Heart right ventricle (tissue), 16 donors: ENCODE measurements around the gene MYO1E. TPM values are rescaled to one million over a fixed set of nuclear protein-coding genes. Genes with fewer than 3 reads are reported as not detected.
A peak's percentile ranks its signal among the peaks of the same experiment; 100 is the strongest.
"Not testable (repeated sequence)": the region's sequence is repeated elsewhere in the genome, so short reads cannot be mapped to it uniquely, and the experiment has no call there.

Experiments used
- ATAC-seq, 8 donors: fragments of 200-7000 bp; cut with Tn5 transposase; one replicate each; pipeline ENCODE4 v1.9.1; 2020; ENCODE audit warnings: mild to moderate bottlenecking in 8 of 8, moderate library complexity in 8 of 8, moderate number of reproducible peaks in 1 of 8
- DNase-seq, 2 donors: peaks; one replicate each; pipeline ENCODE4 v3.0.0-alpha.2; 2020
- H3K27ac ChIP-seq, 10 donors: fragments of 200-600 bp; sonication (generic) in 2 of 10; one replicate each; pipeline versions ENCODE4 v1.5.0 to v1.8.0; 2020 to 2022; ENCODE audit warnings: mild to moderate bottlenecking in 3 of 10
- H3K27me3 ChIP-seq, 7 donors: fragments of 200-600 bp; one replicate each; pipeline ENCODE4 v1.8.0; 2021 to 2022; ENCODE audit warnings: mild to moderate bottlenecking in 2 of 7
- H3K36me3 ChIP-seq, 9 donors: fragments of 200-600 bp; sonication (generic) in 1 of 9; one replicate each; pipeline versions ENCODE4 v1.5.0 to v1.8.0; 2020 to 2022; ENCODE audit warnings: mild to moderate bottlenecking in 2 of 9
- H3K4me1 ChIP-seq, 9 donors: fragments of 200-600 bp; sonication (generic) in 1 of 9; one replicate each; pipeline versions ENCODE4 v1.5.0 to v1.8.0; 2020 to 2022; ENCODE audit warnings: mild to moderate bottlenecking in 4 of 9
- H3K4me3 ChIP-seq, 10 donors: fragments of 200-600 bp; sonication (generic) in 2 of 10; one replicate each; pipeline versions ENCODE4 v1.5.0 to v1.8.0; 2020 to 2022; ENCODE audit warnings: mild to moderate bottlenecking in 7 of 10, moderate library complexity in 2 of 10
- H3K9me3 ChIP-seq, 11 donors: fragments of 200-600 bp in 10 of 11; sonication (generic) in 2 of 11; one replicate each; pipeline versions ENCODE4 v1.5.0 to v1.8.0; 2013 to 2022; ENCODE audit warnings: mild to moderate bottlenecking in 2 of 11, control low read depth in 1 of 11, moderate library complexity in 1 of 11
- CTCF ChIP-seq, 9 donors: fragments of 200-600 bp; sonication (generic) in 2 of 9; IDR thresholded peaks; one replicate each; pipeline versions ENCODE4 v1.5.0 to v1.8.0; 2021 to 2022; ENCODE audit warnings: antibody characterized with exemption in 9 of 9, mild to moderate bottlenecking in 5 of 9, moderate library complexity in 1 of 9
- WGBS, 2 donors: extraction: QIAGEN DNeasy Blood & Tissue Kit; methylation state at CpG; one replicate each; pipeline ENCODE4 v1.1.7; 2013; ENCODE audit warnings: inconsistent platforms in 1 of 2; 5-methylcytosine and 5-hydroxymethylcytosine counted together
- intact Hi-C, 10 donors: fragments of 100-400 bp; cut with DNase I; formaldehyde crosslinking; loops; one replicate each; pipeline versions ENCODE4 v1.11.1 to v1.14.2; 2022
- polyA plus RNA-seq, 2 donors: library from polyadenylated mRNA; stranded (reverse); fragments of 200-250 nt; gene quantifications; one replicate each; pipeline ENCODE4 v1.2.3, GENCODE V29; 2013
- total RNA-seq, 10 donors: library from RNA; stranded (reverse); fragmentation: NEBNext Ultra II Directional in 3 of 10; extraction: Animal tissue kit (Norgen Biotek cat#: 25700) in 3 of 10; gene quantifications; one replicate each; pipeline versions ENCODE4 v1.2.1 to v1.2.4, GENCODE V29; 2021 to 2023
- donor health status: Arrhythmogenic right ventricular cardiomyopathy.
- donor health status: ischemic (EF 13 %, LVEDD 7.1; RV severe dilation, severe dysfunction).
- donor health status: healthy with polysubstance abuse.
- donor health status: DM: no; HTN: yes; CAD: no.
- donor health status: DM: no; HTN: no; CAD: no.
- donor health status: ischemic (EF 25% LVEDD 6.9; RV normal size, moderate dysfunction).
- donor health status: ischemic (EF 25% LVEDD 5.7; RV mildly dilated, moderate dysfunction).
- donor health status: healthy.
- donor health status: DM: yes; HTN: yes; CAD: no.
- donor health status: Ischemic cardiomyopathy.
- donor health status: ischemic (EF 35%, LVEDD 5.7; RV mildly dilated, moderate dysfunction).
- donor health status: nonischemic (EF 11% LVEDD 7.7; RV severe dilation, severe dysfunction).
- donor health status: DM: yes; HTN: yes; CAD: no.
- donor health status: PGD.
- donor health status: ischemic (EF 29% LVEDD 5.4; RV normal size, mild dysfunction).
- donor health status: nonischemic (EF 23%, LVEDD 6.1; RV moderate dilation, normal function).

The MYO1E gene
- total and polyA plus RNA-seq, 12 donors = 9.3 to 75.3 (median 27.4) TPM

- Histone ChIP-seq H3K4me3 (no peak overlapping the region), H3K27me3 (no peaks in the 10 kb centered on the region), H3K36me3 (no peaks in the 10 kb centered on the region), H3K4me1 (peaks cover 0 to 38% (median 6%) of the 10 kb centered on the region in 9 donors), H3K27ac (no peak overlapping the region), H3K9me3 (no peaks in the 10 kb centered on the region)
- 61 to 74% methylated on average over 3 of the region's 3 CpGs for WGBS, 2 donors
- intact Hi-C loops = no loop called here
- ATAC-seq (peak in 2 of 8 donors; percentile 42 to 44), DNase-seq (no peak)
- no peak for TF ChIP-seq CTCF (IDR thresholded peaks at IDR 0.05)
Measured at GRCh38 chr15:59406446-59406845, 33.8 kb upstream of the MYO1E start.

GRCh38 chr15:59405079-59405478, 32.4 kb upstream of the MYO1E start:
- no peak for ATAC-seq
- no peak for TF ChIP-seq CTCF (IDR thresholded peaks at IDR 0.05)
- Histone ChIP-seq H3K9me3 (no peaks in the 10 kb centered on the region), H3K27me3 (no peaks in the 10 kb centered on the region), H3K27ac (no peak overlapping the region), H3K4me3 (no peak overlapping the region), H3K4me1 (peaks cover 0 to 37% (median 1%) of the 10 kb centered on the region in 9 donors), H3K36me3 (no peaks in the 10 kb centered on the region)
- DNase-seq = no peak
- WGBS, 2 donors = 77 to 80% methylated on average over 7 of the region's 7 CpGs
- intact Hi-C loops = no loop called here

- no peak for TF ChIP-seq CTCF (IDR thresholded peaks at IDR 0.05)
- no peak overlapping the region for H3K4me3 ChIP-seq
- no peaks in the 10 kb centered on the region for H3K27me3 ChIP-seq
- no peak for ATAC-seq
- no peak for DNase-seq
- WGBS, 2 donors = 80 to 85% methylated on average over 15 of the region's 15 CpGs
- H3K9me3 ChIP-seq = no peaks in the 10 kb centered on the region
- intact Hi-C loops = no loop called here
- no peaks in the 10 kb centered on the region for H3K36me3 ChIP-seq
- H3K27ac ChIP-seq = no peak overlapping the region
- H3K4me1 ChIP-seq = peaks cover 0 to 52% (median 5%) of the 10 kb centered on the region in 9 donors
Measured at GRCh38 chr15:59401824-59402569, 29.3 kb upstream of the MYO1E start.

- ATAC-seq, H3K27me3 ChIP-seq, H3K36me3 ChIP-seq, DNase-seq, H3K4me3 ChIP-seq, H3K27ac ChIP-seq, intact Hi-C loops, H3K9me3 ChIP-seq: not testable (repeated sequence)
- 88 to 91% methylated on average over 10 of the region's 10 CpGs for WGBS, 2 donors
- peaks cover 0 to 47% (median 5%) of the 10 kb centered on the region in 9 donors for H3K4me1 ChIP-seq
Measured at GRCh38 chr15:59401051-59401823, 28.6 kb upstream of the MYO1E start.
